Fibroblast of pulmonary artery (primary cell): ENCODE measurements around the gene PWP1.

ENCODE experiments used
- DNase-seq: peaks from one replicate; pipeline ENCODE4 v3.0.0-alpha.2; 2010; ENCODE audit warnings: low read depth
- H3K4me3 ChIP-seq: replicated peaks from 2 replicates; pipeline ENCODE4 v1.5.1; 2011; ENCODE audit warnings: low read depth, mild to moderate bottlenecking, control low read depth, low read length, moderate library complexity
- CTCF ChIP-seq: IDR thresholded peaks from 2 replicates; pipeline ENCODE4 v1.5.1; 2011; ENCODE audit warnings: mild to moderate bottlenecking, control low read depth, low read length, inconsistent platforms; ENCODE audit errors: missing control alignments

The PWP1 gene

GRCh38 chr12:107650977-107651376, 34.6 kb upstream of the PWP1 start:
- DNase-seq, result no peak
- no peak overlapping the region for H3K4me3 ChIP-seq
- TF ChIP-seq CTCF, result no peak

- no peak overlapping the region for H3K4me3 ChIP-seq
- TF ChIP-seq CTCF, result no peak
- DNase-seq, result no peak
These were observed 33.8 kb upstream of the PWP1 start for GRCh38 chr12:107651571-107652449.

GRCh38 chr12:107653519-107653918, 32.1 kb upstream of the PWP1 start:
- no peak for TF ChIP-seq CTCF
- no peak for DNase-seq
- H3K4me3 ChIP-seq, result no peak overlapping the region

- no peak overlapping the region for H3K4me3 ChIP-seq
- no peak for TF ChIP-seq CTCF
- no peak for DNase-seq
These were observed 30.7 kb upstream of the PWP1 start for GRCh38 chr12:107654873-107655272.

GRCh38 chr12:107655281-107656065, 30.1 kb upstream of the PWP1 start:
- no peak for TF ChIP-seq CTCF
- H3K4me3 ChIP-seq, result no peak overlapping the region
- no peak for DNase-seq

- TF ChIP-seq CTCF, result no peak
- H3K4me3 ChIP-seq, result no peak overlapping the region
- DNase-seq, result no peak
These were observed 29.3 kb upstream of the PWP1 start for GRCh38 chr12:107656302-107656701.
